Right lobe of liver (tissue), 6 donors: ENCODE results near the gene PDZD2. TPM values are rescaled to one million over a fixed set of nuclear protein-coding genes. Genes with fewer than 3 reads are reported as not detected.

ENCODE experiments used
- ATAC-seq, 4 donors: fragments of 200-7000 bp; cut with Tn5 transposase; one replicate each; pipeline ENCODE4 v1.9.1; 2020; ENCODE audit warnings: mild to moderate bottlenecking in 4 of 4, moderate library complexity in 4 of 4
- DNase-seq, 3 donors: peaks; one replicate each; pipeline ENCODE4 v3.0.0-alpha.2; 2020
- H3K27ac ChIP-seq, 3 donors: fragments of 200-600 bp; one replicate each; pipeline ENCODE4 v1.8.0; 2022
- H3K27me3 ChIP-seq, 2 donors: fragments of 200-600 bp; one replicate each; pipeline ENCODE4 v1.8.0; 2022
- H3K36me3 ChIP-seq, 4 donors: fragments of 200-600 bp; sonication (generic) in 1 of 4; one replicate each; pipeline versions ENCODE4 v1.5.1 to v1.8.0; 2017 to 2022; ENCODE audit warnings: control low read depth in 1 of 4
- H3K4me1 ChIP-seq, 4 donors: fragments of 200-600 bp; sonication (generic) in 1 of 4; one replicate each; pipeline versions ENCODE4 v1.5.1 to v1.8.0; 2017 to 2022; ENCODE audit warnings: control low read depth in 1 of 4
- H3K4me3 ChIP-seq, 3 donors: fragments of 200-600 bp; one replicate each; pipeline ENCODE4 v1.8.0; 2022
- H3K9me3 ChIP-seq, 4 donors: fragments of 200-600 bp; sonication (generic) in 1 of 4; one replicate each; pipeline versions ENCODE4 v1.5.1 to v1.8.0; 2017 to 2022; ENCODE audit warnings: control low read depth in 1 of 4
- POLR2A ChIP-seq: fragments of 450-650 bp; IDR thresholded peaks from one replicate; pipeline ENCODE4 v1.6.1; 2017; ENCODE audit warnings: antibody characterized with exemption, mild to moderate bottlenecking
- WGBS: methylation state at CpG from one replicate; pipeline ENCODE4 v1.1.6; 2018; ENCODE audit warnings: low coverage, low lambda C conversion rate; ENCODE audit not compliant: insufficient coverage; ENCODE audit errors: missing lambda C conversion rate; 5-methylcytosine and 5-hydroxymethylcytosine counted together
- intact Hi-C, 2 donors: fragments of 100-400 bp; cut with DNase I; formaldehyde crosslinking; loops; one replicate each; pipeline versions ENCODE4 v1.11.2 to v1.14.1; 2022
- total RNA-seq, 6 experiments: library from RNA; depleted of rRNA in 2 of 6; stranded (reverse); fragments of >200 nt in 2 of 6; fragmentation: NEBNext Ultra II Directional in 3 of 6; extraction: Animal tissue kit (Norgen Biotek cat#: 25700) in 3 of 6; gene quantifications; one replicate each; pipeline versions ENCODE4 v1.1.0 to v1.2.4, GENCODE V29; 2016 to 2023
- TF ChIP-seq, protein P1 (sequence below), 4 donors: fragments of 200-600 bp in 3 of 4; fragments of 450-650 bp in 1 of 4; IDR thresholded peaks; one replicate each; pipeline versions ENCODE4 v1.5.1 to v1.8.0; 2016 to 2022; ENCODE audit warnings: antibody characterized with exemption in 4 of 4, mild to moderate bottlenecking in 2 of 4
- donor health status: DM: no; HTN: yes; CAD: no.
- donor health status: DM: no; HTN: no; CAD: no.
- donor health status: DM: no; HTN: no; CAD: no.
- donor health status: DM: no; HTN: yes; CAD: no.
- donor health status: DM: no; HTN: yes; CAD: no.

PDZD2 gene
- total RNA-seq, 6 experiments from 2014 or later, result 0.43 to 1.9 (median 0.88) TPM

GRCh38 chr5:32002755-32003154 lies 363.8 kb downstream of the PDZD2 start:
- no peak for TF ChIP-seq POLR2A
- TF ChIP-seq, protein P1, sequence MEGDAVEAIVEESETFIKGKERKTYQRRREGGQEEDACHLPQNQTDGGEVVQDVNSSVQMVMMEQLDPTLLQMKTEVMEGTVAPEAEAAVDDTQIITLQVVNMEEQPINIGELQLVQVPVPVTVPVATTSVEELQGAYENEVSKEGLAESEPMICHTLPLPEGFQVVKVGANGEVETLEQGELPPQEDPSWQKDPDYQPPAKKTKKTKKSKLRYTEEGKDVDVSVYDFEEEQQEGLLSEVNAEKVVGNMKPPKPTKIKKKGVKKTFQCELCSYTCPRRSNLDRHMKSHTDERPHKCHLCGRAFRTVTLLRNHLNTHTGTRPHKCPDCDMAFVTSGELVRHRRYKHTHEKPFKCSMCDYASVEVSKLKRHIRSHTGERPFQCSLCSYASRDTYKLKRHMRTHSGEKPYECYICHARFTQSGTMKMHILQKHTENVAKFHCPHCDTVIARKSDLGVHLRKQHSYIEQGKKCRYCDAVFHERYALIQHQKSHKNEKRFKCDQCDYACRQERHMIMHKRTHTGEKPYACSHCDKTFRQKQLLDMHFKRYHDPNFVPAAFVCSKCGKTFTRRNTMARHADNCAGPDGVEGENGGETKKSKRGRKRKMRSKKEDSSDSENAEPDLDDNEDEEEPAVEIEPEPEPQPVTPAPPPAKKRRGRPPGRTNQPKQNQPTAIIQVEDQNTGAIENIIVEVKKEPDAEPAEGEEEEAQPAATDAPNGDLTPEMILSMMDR (IDR thresholded peaks at IDR 0.05), result no peak
- ATAC-seq (no peak), DNase-seq (no peak)
- H3K4me1 ChIP-seq, result no peaks in the 10 kb centered on the region
- H3K27me3 ChIP-seq, result no peaks in the 10 kb centered on the region
- H3K27ac ChIP-seq, result no peak overlapping the region
- no peaks in the 10 kb centered on the region for H3K9me3 ChIP-seq
- intact Hi-C loops, result no loop called here
- H3K36me3 ChIP-seq, result no peaks in the 10 kb centered on the region
- no peak overlapping the region for H3K4me3 ChIP-seq
- WGBS, result 52% methylated on average over 3 of the region's 3 CpGs

DNA sequence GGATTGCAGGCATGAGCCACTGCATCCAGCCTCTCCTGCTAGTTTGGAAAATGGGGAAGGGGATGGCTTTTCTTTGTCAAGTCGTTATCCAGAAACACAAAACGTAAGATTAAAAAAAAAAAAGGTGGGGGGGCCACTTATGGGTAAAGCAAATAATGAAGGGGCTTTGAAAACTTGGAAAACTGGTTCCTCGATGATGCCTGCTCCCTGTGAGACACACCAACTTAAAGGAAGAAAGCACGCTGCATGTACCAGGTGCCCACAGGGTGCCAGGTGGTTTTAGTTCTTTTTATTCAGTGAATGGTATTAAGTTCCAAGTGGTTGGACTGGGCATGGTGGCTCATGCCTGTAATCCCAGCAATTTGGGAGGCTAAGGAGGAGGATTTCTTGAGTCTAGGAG lies 365.1 kb downstream of the PDZD2 start:
- ATAC-seq (no peak), DNase-seq (no peak)
- TF ChIP-seq POLR2A, result no peak
- TF ChIP-seq, protein P1 (IDR thresholded peaks at IDR 0.05), result no peak
- 74% methylated on average over 4 of the region's 4 CpGs for WGBS
- H3K4me3 ChIP-seq, result no peak overlapping the region
- no peaks in the 10 kb centered on the region for H3K27me3 ChIP-seq
- intact Hi-C loops, result no loop called here
- no peaks in the 10 kb centered on the region for H3K36me3 ChIP-seq
- H3K4me1 ChIP-seq, result no peaks in the 10 kb centered on the region
- no peak overlapping the region for H3K27ac ChIP-seq
- H3K9me3 ChIP-seq, result no peaks in the 10 kb centered on the region

DNA sequence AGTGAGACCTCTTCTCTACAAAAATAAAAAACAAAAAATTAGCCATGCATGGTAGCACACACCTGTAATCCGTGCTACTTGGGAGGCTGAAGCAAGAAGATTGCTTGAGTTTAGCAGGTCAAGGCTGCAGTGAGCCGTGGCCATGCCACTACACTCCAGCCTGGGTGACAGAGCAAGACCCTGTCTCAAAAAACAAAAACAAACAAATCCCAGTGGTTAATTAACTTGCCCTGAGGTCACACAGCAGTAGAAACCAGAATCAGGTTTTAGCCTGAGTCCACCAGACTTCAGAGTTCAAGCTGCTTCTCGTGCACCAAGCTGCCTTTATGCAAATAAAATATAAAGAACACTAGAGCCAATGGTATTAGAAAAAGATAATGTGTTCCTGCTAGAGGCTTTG lies 365.5 kb downstream of the PDZD2 start:
- TF ChIP-seq POLR2A, result no peak
- TF ChIP-seq, protein P1 (IDR thresholded peaks at IDR 0.05), result no peak
- Histone ChIP-seq H3K27ac (no peak overlapping the region), H3K27me3 (no peaks in the 10 kb centered on the region), H3K9me3 (no peaks in the 10 kb centered on the region), H3K4me3 (no peak overlapping the region), H3K36me3 (no peaks in the 10 kb centered on the region), H3K4me1 (no peaks in the 10 kb centered on the region)
- no peak for ATAC-seq
- intact Hi-C loops, result no loop called here
- WGBS, result 36% methylated on average over 3 of the region's 3 CpGs
- no peak for DNase-seq

GRCh38 chr5:32008746-32009145 lies 369.8 kb downstream of the PDZD2 start:
- intact Hi-C loops, result no loop called here
- no peaks in the 10 kb centered on the region for H3K9me3 ChIP-seq
- TF ChIP-seq, protein P1 (IDR thresholded peaks at IDR 0.05), result no peak
- no peak for TF ChIP-seq POLR2A
- no peaks in the 10 kb centered on the region for H3K36me3 ChIP-seq
- ATAC-seq (no peak), DNase-seq (no peak)
- no peaks in the 10 kb centered on the region for H3K4me1 ChIP-seq
- no peak overlapping the region for H3K4me3 ChIP-seq
- no peak overlapping the region for H3K27ac ChIP-seq
- no peaks in the 10 kb centered on the region for H3K27me3 ChIP-seq
- WGBS, result 74% methylated on average over 8 of the region's 9 CpGs

DNA sequence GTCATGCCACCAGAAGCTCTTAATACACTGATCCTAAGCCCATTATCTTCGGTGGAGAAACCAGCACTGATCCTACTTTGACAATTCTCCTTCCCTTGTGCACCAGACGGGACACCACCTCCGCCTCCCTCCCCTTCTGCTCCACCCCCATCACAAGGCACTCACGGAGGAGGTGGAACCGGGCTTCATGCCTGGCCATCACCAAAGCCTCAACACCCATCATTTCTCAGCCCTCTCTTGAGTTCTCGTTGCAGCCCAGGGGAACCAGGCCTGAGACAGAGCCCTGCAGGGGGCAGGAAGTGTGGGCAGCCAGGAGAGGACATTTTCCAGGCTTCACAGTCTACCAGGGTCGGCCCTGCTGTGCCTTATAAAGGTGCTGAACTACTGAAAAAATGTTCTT lies 374.7 kb downstream of the PDZD2 start:
- Histone ChIP-seq H3K9me3 (no peaks in the 10 kb centered on the region), H3K36me3 (no peaks in the 10 kb centered on the region), H3K4me3 (no peak overlapping the region), H3K4me1 (no peaks in the 10 kb centered on the region), H3K27me3 (no peaks in the 10 kb centered on the region), H3K27ac (no peak overlapping the region)
- intact Hi-C loops, result no loop called here
- TF ChIP-seq, protein P1 (IDR thresholded peaks at IDR 0.05), result no peak
- no peak for TF ChIP-seq POLR2A
- WGBS, result 49% methylated on average over 7 of the region's 7 CpGs
- DNase-seq, result no peak
- no peak for ATAC-seq
